ENCODE measurements around the gene RAD51B. TPM values are rescaled to one million over a fixed set of nuclear protein-coding genes. Genes with fewer than 3 reads are reported as not detected.

Gene RAD51B
- total RNA-seq, 1 experiment from 2014 or later, result 29.9 TPM

- Histone ChIP-seq H2AFZ (no peak overlapping the region), H3K4me3 (no peak overlapping the region), H3K9me2 (ENCODE audit: insufficient read depth) (no peaks in the 10 kb centered on the region), H3K79me2 (ENCODE audit: low read depth) (no peaks in the 10 kb centered on the region), H3K4me2 (no peak overlapping the region), H3K9me3 (ENCODE audit: insufficient read depth, low read depth) (no peaks in the 10 kb centered on the region), H3K36me3 (ENCODE audit: low read depth) (no peaks in the 10 kb centered on the region), H3K4me1 (replicated peaks; ENCODE audit: insufficient read depth) (peaks cover 29% of the 10 kb centered on the region), H3K27me3 (ENCODE audit: insufficient read depth, low read depth) (no peaks in the 10 kb centered on the region), H3F3A (ENCODE audit: insufficient read depth, low read depth) (no peaks in the 10 kb centered on the region), H4K20me1 (ENCODE audit: insufficient read depth) (no peaks in the 10 kb centered on the region), H3K27ac (no peak overlapping the region)
- intact Hi-C loops (cut with micrococcal nuclease; ENCODE audit: unreplicated experiment), result no loop called here
- TF ChIP-seq EZH2 (IDR thresholded peaks at IDR 0.05; ENCODE audit: low read depth) (no peak), CTCF (conservative IDR thresholded peaks at IDR 0.05) (no peak)
- POLR2A ChIA-PET (ENCODE audit: unreplicated experiment), result no interaction called here
- CTCF ChIA-PET, result interaction anchor here (0.9 kb wide), 1 partner anchor 28 kb away, joined by 3 read pairs; no protein-coding TSS in a partner anchor
- BruUV-seq (replicated peaks), result no TSS peak
- no peak for DNase-seq
Observed at GRCh38 chr14:68657300-68658028, 837.9 kb downstream of the RAD51B start.

- H3K27ac ChIP-seq, result no peak overlapping the region
- DNase-seq, result no peak
- no peaks in the 10 kb centered on the region for H3K27me3 ChIP-seq (ENCODE audit: insufficient read depth, low read depth)
- no peak for TF ChIP-seq CTCF (conservative IDR thresholded peaks at IDR 0.05)
- TF ChIP-seq EZH2 (IDR thresholded peaks at IDR 0.05; ENCODE audit: low read depth), result no peak
- H3K9me2 ChIP-seq (ENCODE audit: insufficient read depth), result no peaks in the 10 kb centered on the region
- CTCF ChIA-PET, result interaction anchor here (0.6 to 0.9 kb wide), 3 partner anchors 10 to 90 kb away, joined by 3 to 8 read pairs (median 3); no protein-coding TSS in a partner anchor
- BruUV-seq (replicated peaks), result no TSS peak
- no peak overlapping the region for H3K4me3 ChIP-seq
- POLR2A ChIA-PET (ENCODE audit: unreplicated experiment), result interaction anchor here (0.6 kb wide), 1 partner anchor 136 kb away, joined by 3 read pairs; no protein-coding TSS in a partner anchor
- intact Hi-C loops (cut with micrococcal nuclease; ENCODE audit: unreplicated experiment), result no loop called here
- no peaks in the 10 kb centered on the region for H3K9me3 ChIP-seq (ENCODE audit: insufficient read depth, low read depth)
- no peaks in the 10 kb centered on the region for H3F3A ChIP-seq (ENCODE audit: insufficient read depth, low read depth)
- H3K36me3 ChIP-seq (ENCODE audit: low read depth), result no peaks in the 10 kb centered on the region
- H3K4me2 ChIP-seq, result no peak overlapping the region
- H3K79me2 ChIP-seq (ENCODE audit: low read depth), result no peaks in the 10 kb centered on the region
- H2AFZ ChIP-seq, result no peak overlapping the region
- peaks cover 29% of the 10 kb centered on the region for H3K4me1 ChIP-seq (replicated peaks; ENCODE audit: insufficient read depth)
- H4K20me1 ChIP-seq (ENCODE audit: insufficient read depth), result no peaks in the 10 kb centered on the region
Observed at GRCh38 chr14:68658029-68658509, 838.5 kb downstream of the RAD51B start.

GRCh38 chr14:68658943-68659931 is 839.7 kb downstream of the RAD51B start:
- no peaks in the 10 kb centered on the region for H4K20me1 ChIP-seq (ENCODE audit: insufficient read depth)
- ChIA-PET CTCF (interaction anchor here (0.6 kb wide), 2 partner anchors 9 to 91 kb away, joined by 3 to 8 read pairs; no protein-coding TSS in a partner anchor), POLR2A (ENCODE audit: unreplicated experiment) (interaction anchor here (0.6 kb wide), 2 partner anchors 94 to 134 kb away, joined by 3 to 10 read pairs; no protein-coding TSS in a partner anchor)
- no peaks in the 10 kb centered on the region for H3K79me2 ChIP-seq (ENCODE audit: low read depth)
- H3K4me1 ChIP-seq (replicated peaks; ENCODE audit: insufficient read depth), result peaks cover 34% of the 10 kb centered on the region
- H3K9me2 ChIP-seq (ENCODE audit: insufficient read depth), result no peaks in the 10 kb centered on the region
- H2AFZ ChIP-seq, result no peak overlapping the region; the same call in 1 of the 2 replicates
- 0 out of 2 replicates have a peak overlapping the region, but pooled peaks have one; percentile 15 for H3K4me2 ChIP-seq
- peak in 1 of 2 experiments; percentile 58 for DNase-seq
- no peaks in the 10 kb centered on the region for H3K9me3 ChIP-seq (ENCODE audit: insufficient read depth, low read depth)
- H3K27ac ChIP-seq, result no peak overlapping the region
- no peak for TF ChIP-seq EZH2 (IDR thresholded peaks at IDR 0.05; ENCODE audit: low read depth)
- TF ChIP-seq CTCF (conservative IDR thresholded peaks at IDR 0.05), result no peak
- H3F3A ChIP-seq (ENCODE audit: insufficient read depth, low read depth), result no peaks in the 10 kb centered on the region
- intact Hi-C loops (cut with micrococcal nuclease; ENCODE audit: unreplicated experiment), result no loop called here
- no peaks in the 10 kb centered on the region for H3K36me3 ChIP-seq (ENCODE audit: low read depth)
- H3K4me3 ChIP-seq, result no peak overlapping the region
- H3K27me3 ChIP-seq (ENCODE audit: insufficient read depth, low read depth), result no peaks in the 10 kb centered on the region
- BruUV-seq (replicated peaks), result no TSS peak
